Activated naive CD8-positive, alpha-beta T cell (primary cell): ENCODE measurements around the gene PRDM16.

Source experiments
- H3K27ac Mint-ChIP-seq: one replicate; pipeline ENCODE4 v1.8.0; 2021; ENCODE audit warnings: mixed read lengths
- H3K27me3 Mint-ChIP-seq: one replicate; pipeline ENCODE4 v1.8.0; 2021; ENCODE audit warnings: mixed read lengths
- H3K36me3 Mint-ChIP-seq: one replicate; pipeline ENCODE4 v1.8.0; 2021; ENCODE audit warnings: mixed read lengths
- H3K4me1 Mint-ChIP-seq: one replicate; pipeline ENCODE4 v1.8.0; 2021; ENCODE audit warnings: low read depth, mixed read lengths
- H3K4me3 Mint-ChIP-seq: one replicate; pipeline ENCODE4 v1.8.0; 2021; ENCODE audit warnings: mild to moderate bottlenecking, mixed read lengths
- H3K9me3 Mint-ChIP-seq: one replicate; pipeline ENCODE4 v1.8.0; 2021; ENCODE audit warnings: low read depth, mixed read lengths

The PRDM16 gene

GRCh38 chr1:3105167-3105863, 36.3 kb downstream of the PRDM16 start:
- H3K27ac Mint-ChIP-seq = no peak overlapping the region
- H3K27me3 Mint-ChIP-seq = peaks cover 2% of the 10 kb centered on the region
- no peak overlapping the region for H3K4me3 Mint-ChIP-seq
- no peaks in the 10 kb centered on the region for H3K4me1 Mint-ChIP-seq
- H3K36me3 Mint-ChIP-seq = no peaks in the 10 kb centered on the region
- H3K9me3 Mint-ChIP-seq = peaks cover 5% of the 10 kb centered on the region

GRCh38 chr1:3106216-3106615, 37.2 kb downstream of the PRDM16 start:
- Mint-ChIP-seq H3K4me1 (no peaks in the 10 kb centered on the region), H3K9me3 (peaks cover 5% of the 10 kb centered on the region), H3K27me3 (peaks cover 2% of the 10 kb centered on the region), H3K36me3 (no peaks in the 10 kb centered on the region), H3K4me3 (no peak overlapping the region), H3K27ac (no peak overlapping the region)

GRCh38 chr1:3107201-3107600, 38.2 kb downstream of the PRDM16 start:
- Mint-ChIP-seq H3K4me1 (no peaks in the 10 kb centered on the region), H3K27me3 (peaks cover 2% of the 10 kb centered on the region), H3K27ac (no peak overlapping the region), H3K4me3 (no peak overlapping the region), H3K36me3 (no peaks in the 10 kb centered on the region), H3K9me3 (peaks cover 5% of the 10 kb centered on the region)

GRCh38 chr1:3109355-3109754, 40.4 kb downstream of the PRDM16 start:
- Mint-ChIP-seq H3K4me3 (no peak overlapping the region), H3K9me3 (peaks cover 5% of the 10 kb centered on the region), H3K36me3 (no peaks in the 10 kb centered on the region), H3K4me1 (no peaks in the 10 kb centered on the region), H3K27ac (no peak overlapping the region), H3K27me3 (peaks cover 2% of the 10 kb centered on the region)

GRCh38 chr1:3111348-3112021, 42.5 kb downstream of the PRDM16 start:
- Mint-ChIP-seq H3K9me3 (peaks cover 5% of the 10 kb centered on the region), H3K27me3 (peaks cover 2% of the 10 kb centered on the region), H3K4me3 (no peak overlapping the region), H3K27ac (no peak overlapping the region), H3K36me3 (no peaks in the 10 kb centered on the region), H3K4me1 (no peaks in the 10 kb centered on the region)

- Mint-ChIP-seq H3K27ac (no peak overlapping the region), H3K36me3 (no peaks in the 10 kb centered on the region), H3K9me3 (peaks cover 5% of the 10 kb centered on the region), H3K4me3 (no peak overlapping the region), H3K27me3 (peaks cover 2% of the 10 kb centered on the region), H3K4me1 (no peaks in the 10 kb centered on the region)
Measured at GRCh38 chr1:3112526-3112925, 43.5 kb downstream of the PRDM16 start.

- Mint-ChIP-seq H3K9me3 (peaks cover 3% of the 10 kb centered on the region), H3K36me3 (no peaks in the 10 kb centered on the region), H3K27me3 (no peaks in the 10 kb centered on the region), H3K4me3 (no peak overlapping the region), H3K27ac (no peak overlapping the region), H3K4me1 (no peaks in the 10 kb centered on the region)
Measured at GRCh38 chr1:3113047-3113740, 44.2 kb downstream of the PRDM16 start.

- H3K36me3 Mint-ChIP-seq = no peaks in the 10 kb centered on the region
Measured at GRCh38 chr1:3113741-3114056, 44.7 kb downstream of the PRDM16 start.

GRCh38 chr1:3114131-3114744, 45.2 kb downstream of the PRDM16 start:
- H3K9me3 Mint-ChIP-seq = no peaks in the 10 kb centered on the region
- H3K4me3 Mint-ChIP-seq = no peak overlapping the region
- no peaks in the 10 kb centered on the region for H3K27me3 Mint-ChIP-seq
- no peaks in the 10 kb centered on the region for H3K36me3 Mint-ChIP-seq
- H3K27ac Mint-ChIP-seq = no peak overlapping the region
- no peaks in the 10 kb centered on the region for H3K4me1 Mint-ChIP-seq

More at GRCh38 chr1:3113741-3114056, 44.7 kb downstream of the PRDM16 start:
- Mint-ChIP-seq H3K27ac (no peak overlapping the region), H3K27me3 (no peaks in the 10 kb centered on the region), H3K4me3 (no peak overlapping the region), H3K9me3 (no peaks in the 10 kb centered on the region), H3K4me1 (no peaks in the 10 kb centered on the region)

GRCh38 chr1:3114846-3115245, 45.8 kb downstream of the PRDM16 start:
- Mint-ChIP-seq H3K4me1 (no peaks in the 10 kb centered on the region), H3K4me3 (no peak overlapping the region), H3K27me3 (no peaks in the 10 kb centered on the region), H3K27ac (no peak overlapping the region), H3K9me3 (no peaks in the 10 kb centered on the region), H3K36me3 (no peaks in the 10 kb centered on the region)

GRCh38 chr1:3115275-3116149, 46.5 kb downstream of the PRDM16 start:
- Mint-ChIP-seq H3K27ac (no peak overlapping the region), H3K27me3 (no peaks in the 10 kb centered on the region), H3K4me3 (no peak overlapping the region), H3K36me3 (no peaks in the 10 kb centered on the region), H3K9me3 (no peaks in the 10 kb centered on the region), H3K4me1 (no peaks in the 10 kb centered on the region)

- no peak overlapping the region for H3K27ac Mint-ChIP-seq
- no peaks in the 10 kb centered on the region for H3K4me1 Mint-ChIP-seq
- H3K27me3 Mint-ChIP-seq = no peaks in the 10 kb centered on the region
- no peaks in the 10 kb centered on the region for H3K36me3 Mint-ChIP-seq
- no peak overlapping the region for H3K4me3 Mint-ChIP-seq
- no peaks in the 10 kb centered on the region for H3K9me3 Mint-ChIP-seq
Measured at GRCh38 chr1:3116150-3116510, 47.1 kb downstream of the PRDM16 start.

- no peak overlapping the region for H3K27ac Mint-ChIP-seq
- H3K27me3 Mint-ChIP-seq = no peaks in the 10 kb centered on the region
- H3K36me3 Mint-ChIP-seq = no peaks in the 10 kb centered on the region
- no peak overlapping the region for H3K4me3 Mint-ChIP-seq
- no peaks in the 10 kb centered on the region for H3K4me1 Mint-ChIP-seq
- no peaks in the 10 kb centered on the region for H3K9me3 Mint-ChIP-seq
Measured at GRCh38 chr1:3116560-3116959, 47.6 kb downstream of the PRDM16 start.

GRCh38 chr1:3117879-3118278, 48.9 kb downstream of the PRDM16 start:
- Mint-ChIP-seq H3K4me3 (no peak overlapping the region), H3K27me3 (no peaks in the 10 kb centered on the region), H3K27ac (no peak overlapping the region), H3K36me3 (no peaks in the 10 kb centered on the region), H3K9me3 (no peaks in the 10 kb centered on the region), H3K4me1 (no peaks in the 10 kb centered on the region)
